ENCODE measurements around the gene FAM50A.

FAM50A gene

GRCh38 chrX:154449618-154450017, 5.7 kb downstream of the FAM50A start:
- H3K9ac ChIP-seq (ENCODE audit: low read length) = no peak overlapping the region
- H3K36me3 ChIP-seq (ENCODE audit: control insufficient read depth, insufficient read depth, low read length) = peaks cover 22% of the 10 kb centered on the region
- no peak overlapping the region for H3K4me3 ChIP-seq (ENCODE audit: low read length)
- no peak overlapping the region for H3K27ac ChIP-seq (ENCODE audit: low read depth, low read length)
- H3K4me1 ChIP-seq (ENCODE audit: control insufficient read depth, insufficient read depth, low read length) = peaks cover 9% of the 10 kb centered on the region
- no peaks in the 10 kb centered on the region for H3K27me3 ChIP-seq (ENCODE audit: control insufficient read depth, insufficient read depth, low read length)

DNA sequence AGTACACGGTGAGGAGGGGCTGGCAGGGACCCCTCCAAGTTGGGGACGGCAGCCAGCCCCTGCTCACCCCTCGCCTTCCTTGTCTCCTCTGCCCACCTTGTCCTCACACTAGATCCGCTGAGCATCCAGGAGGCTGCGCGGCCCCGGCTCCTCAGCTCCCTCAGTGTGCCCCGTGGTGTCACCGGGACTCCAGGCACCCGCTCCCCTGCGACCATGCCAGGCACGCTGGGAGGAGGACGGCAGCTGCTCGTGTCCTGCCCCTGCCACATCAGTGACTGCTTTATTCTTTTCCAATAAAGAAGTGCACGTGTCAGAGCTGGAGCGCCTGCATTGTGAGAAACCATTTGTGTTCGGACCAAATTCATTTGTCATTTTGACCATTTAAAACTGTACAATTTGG, 6.4 kb downstream of the FAM50A start:
- Histone ChIP-seq H3K4me3 (ENCODE audit: low read length) (no peak overlapping the region), H3K27ac (ENCODE audit: low read depth, low read length) (no peak overlapping the region), H3K4me1 (ENCODE audit: control insufficient read depth, insufficient read depth, low read length) (peaks cover 2% of the 10 kb centered on the region), H3K9ac (ENCODE audit: low read length) (no peak overlapping the region), H3K27me3 (ENCODE audit: control insufficient read depth, insufficient read depth, low read length) (no peaks in the 10 kb centered on the region), H3K36me3 (ENCODE audit: control insufficient read depth, insufficient read depth, low read length) (peaks cover 22% of the 10 kb centered on the region)

DNA sequence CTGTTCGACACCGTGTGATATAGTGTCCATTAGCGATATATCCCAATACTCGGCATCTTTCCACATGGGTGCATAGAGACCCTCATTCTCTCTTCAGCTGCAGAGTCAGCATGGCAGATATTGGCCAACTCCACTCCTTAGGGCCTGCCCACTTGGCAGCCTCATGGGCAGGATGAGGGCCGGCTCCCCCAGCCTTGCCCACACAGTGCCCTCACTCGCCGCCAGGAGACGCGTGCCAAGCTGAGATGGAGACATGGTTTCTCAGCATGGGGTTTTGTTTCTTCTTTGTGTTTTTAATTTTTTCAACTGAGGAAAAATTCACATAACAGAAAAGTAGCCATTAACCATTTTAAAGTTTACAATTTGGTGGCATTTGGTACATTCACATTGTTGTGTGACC, 8.9 kb downstream of the FAM50A start:
- H3K36me3 ChIP-seq (ENCODE audit: control insufficient read depth, insufficient read depth, low read length) = peaks cover 16% of the 10 kb centered on the region
- H3K4me1 ChIP-seq (ENCODE audit: control insufficient read depth, insufficient read depth, low read length) = no peaks in the 10 kb centered on the region
- H3K27ac ChIP-seq (ENCODE audit: low read depth, low read length) = no peak overlapping the region
- H3K4me3 ChIP-seq (ENCODE audit: low read length) = no peak overlapping the region
- no peak overlapping the region for H3K9ac ChIP-seq (ENCODE audit: low read length)
- H3K27me3 ChIP-seq (ENCODE audit: control insufficient read depth, insufficient read depth, low read length) = no peaks in the 10 kb centered on the region

- Histone ChIP-seq H3K4me1 (ENCODE audit: control insufficient read depth, insufficient read depth, low read length) (no peaks in the 10 kb centered on the region), H3K27me3 (ENCODE audit: control insufficient read depth, insufficient read depth, low read length) (peaks cover 2% of the 10 kb centered on the region), H3K9ac (ENCODE audit: low read length) (no peak overlapping the region), H3K4me3 (ENCODE audit: low read length) (peak overlapping the region; percentile 58), H3K27ac (ENCODE audit: low read depth, low read length) (no peak overlapping the region), H3K36me3 (ENCODE audit: control insufficient read depth, insufficient read depth, low read length) (peaks cover under 1% of the 10 kb centered on the region)
Measured at GRCh38 chrX:154457491-154458115, 13.7 kb downstream of the FAM50A start.

- peak within 1 kb of the TSS; percentile 50 for H3K27ac ChIP-seq (ENCODE audit: low read depth, low read length)
- H3K36me3 ChIP-seq (ENCODE audit: control insufficient read depth, insufficient read depth, low read length) = no peaks in the 10 kb centered on the region
- H3K4me1 ChIP-seq (ENCODE audit: control insufficient read depth, insufficient read depth, low read length) = no peaks in the 10 kb centered on the region
- no peak within 1 kb of the TSS for H3K9ac ChIP-seq (ENCODE audit: low read length)
- peak within 1 kb of the TSS; percentile 71 for H3K4me3 ChIP-seq (ENCODE audit: low read length)
- H3K27me3 ChIP-seq (ENCODE audit: control insufficient read depth, insufficient read depth, low read length) = peaks cover 3% of the 10 kb centered on the region
Measured at GRCh38 chrX:154458116-154458953, 14.4 kb downstream of the FAM50A start, which contains the start of gene PLXNA3. PLXNA3 (plus strand) TSS chrX:154458281; CDS start chrX:154460184, 1,903 bp downstream.

- Histone ChIP-seq H3K27ac (ENCODE audit: low read depth, low read length) (no peak overlapping the region), H3K27me3 (ENCODE audit: control insufficient read depth, insufficient read depth, low read length) (peaks cover 3% of the 10 kb centered on the region), H3K9ac (ENCODE audit: low read length) (no peak overlapping the region), H3K4me3 (ENCODE audit: low read length) (peak overlapping the region; percentile 71), H3K4me1 (ENCODE audit: control insufficient read depth, insufficient read depth, low read length) (no peaks in the 10 kb centered on the region), H3K36me3 (ENCODE audit: control insufficient read depth, insufficient read depth, low read length) (no peaks in the 10 kb centered on the region)
Measured at GRCh38 chrX:154458954-154459778, 15.2 kb downstream of the FAM50A start.

GRCh38 chrX:154459832-154460231, 15.9 kb downstream of the FAM50A start:
- H3K9ac ChIP-seq (ENCODE audit: low read length) = no peak overlapping the region
- no peaks in the 10 kb centered on the region for H3K4me1 ChIP-seq (ENCODE audit: control insufficient read depth, insufficient read depth, low read length)
- no peak overlapping the region for H3K27ac ChIP-seq (ENCODE audit: low read depth, low read length)
- no peaks in the 10 kb centered on the region for H3K36me3 ChIP-seq (ENCODE audit: control insufficient read depth, insufficient read depth, low read length)
- peak overlapping the region; percentile 63 for H3K4me3 ChIP-seq (ENCODE audit: low read length)
- peaks cover 3% of the 10 kb centered on the region for H3K27me3 ChIP-seq (ENCODE audit: control insufficient read depth, insufficient read depth, low read length)

DNA sequence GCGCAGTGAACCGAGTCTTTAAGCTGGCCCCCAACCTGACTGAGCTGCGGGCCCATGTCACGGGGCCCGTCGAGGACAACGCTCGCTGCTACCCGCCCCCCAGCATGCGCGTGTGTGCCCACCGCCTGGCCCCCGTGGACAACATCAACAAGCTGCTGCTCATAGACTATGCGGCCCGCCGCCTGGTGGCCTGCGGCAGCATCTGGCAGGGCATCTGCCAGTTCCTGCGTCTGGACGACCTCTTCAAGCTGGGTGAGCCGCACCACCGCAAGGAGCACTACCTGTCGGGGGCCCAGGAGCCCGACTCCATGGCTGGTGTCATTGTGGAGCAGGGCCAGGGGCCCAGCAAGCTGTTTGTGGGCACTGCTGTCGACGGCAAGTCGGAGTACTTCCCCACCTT, 16.4 kb downstream of the FAM50A start:
- H3K9ac ChIP-seq (ENCODE audit: low read length) = no peak overlapping the region
- no peaks in the 10 kb centered on the region for H3K4me1 ChIP-seq (ENCODE audit: control insufficient read depth, insufficient read depth, low read length)
- H3K4me3 ChIP-seq (ENCODE audit: low read length) = no peak overlapping the region
- no peaks in the 10 kb centered on the region for H3K36me3 ChIP-seq (ENCODE audit: control insufficient read depth, insufficient read depth, low read length)
- peaks cover 3% of the 10 kb centered on the region for H3K27me3 ChIP-seq (ENCODE audit: control insufficient read depth, insufficient read depth, low read length)
- H3K27ac ChIP-seq (ENCODE audit: low read depth, low read length) = no peak overlapping the region

- H3K27ac ChIP-seq (ENCODE audit: low read depth, low read length) = no peak overlapping the region
- no peak overlapping the region for H3K4me3 ChIP-seq (ENCODE audit: low read length)
- peaks cover 3% of the 10 kb centered on the region for H3K27me3 ChIP-seq (ENCODE audit: control insufficient read depth, insufficient read depth, low read length)
- H3K36me3 ChIP-seq (ENCODE audit: control insufficient read depth, insufficient read depth, low read length) = peaks cover 4% of the 10 kb centered on the region
- H3K4me1 ChIP-seq (ENCODE audit: control insufficient read depth, insufficient read depth, low read length) = no peaks in the 10 kb centered on the region
- no peak overlapping the region for H3K9ac ChIP-seq (ENCODE audit: low read length)
Measured at GRCh38 chrX:154462396-154462795, 18.5 kb downstream of the FAM50A start.

GRCh38 chrX:154463611-154464220, 19.8 kb downstream of the FAM50A start:
- Histone ChIP-seq H3K27ac (ENCODE audit: low read depth, low read length) (no peak overlapping the region), H3K4me3 (ENCODE audit: low read length) (no peak overlapping the region), H3K27me3 (ENCODE audit: control insufficient read depth, insufficient read depth, low read length) (peaks cover 3% of the 10 kb centered on the region), H3K36me3 (ENCODE audit: control insufficient read depth, insufficient read depth, low read length) (peaks cover 4% of the 10 kb centered on the region), H3K9ac (ENCODE audit: low read length) (no peak overlapping the region), H3K4me1 (ENCODE audit: control insufficient read depth, insufficient read depth, low read length) (no peaks in the 10 kb centered on the region)

DNA sequence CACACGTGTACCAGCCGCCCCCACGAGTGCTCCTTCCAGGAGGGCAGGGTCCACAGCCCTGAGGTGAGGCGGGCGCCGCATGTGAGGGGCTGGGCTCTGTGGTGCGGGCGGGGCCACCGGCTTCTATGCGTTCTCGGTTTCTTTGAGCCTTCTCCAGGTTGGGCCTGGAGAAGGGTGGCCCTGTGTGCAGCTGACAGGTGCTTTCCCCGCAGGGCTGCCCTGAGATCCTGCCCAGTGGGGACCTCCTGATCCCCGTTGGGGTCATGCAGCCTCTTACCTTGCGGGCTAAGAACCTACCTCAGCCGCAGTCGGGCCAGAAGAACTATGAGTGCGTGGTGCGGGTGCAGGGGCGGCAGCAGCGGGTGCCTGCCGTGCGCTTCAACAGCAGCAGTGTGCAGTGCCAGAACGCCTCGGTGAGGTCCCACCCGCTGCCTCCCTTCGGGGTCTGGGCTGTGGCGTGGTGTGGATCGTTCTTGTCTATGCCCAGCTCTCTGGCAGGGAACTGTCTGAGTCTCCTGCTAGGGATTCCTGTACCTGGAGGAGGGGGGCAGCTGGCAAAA, 20.9 kb downstream of the FAM50A start:
- no peak overlapping the region for H3K9ac ChIP-seq (ENCODE audit: low read length)
- H3K27ac ChIP-seq (ENCODE audit: low read depth, low read length) = no peak overlapping the region
- H3K4me3 ChIP-seq (ENCODE audit: low read length) = no peak overlapping the region
- peaks cover 3% of the 10 kb centered on the region for H3K27me3 ChIP-seq (ENCODE audit: control insufficient read depth, insufficient read depth, low read length)
- H3K4me1 ChIP-seq (ENCODE audit: control insufficient read depth, insufficient read depth, low read length) = no peaks in the 10 kb centered on the region
- peaks cover 4% of the 10 kb centered on the region for H3K36me3 ChIP-seq (ENCODE audit: control insufficient read depth, insufficient read depth, low read length)

DNA sequence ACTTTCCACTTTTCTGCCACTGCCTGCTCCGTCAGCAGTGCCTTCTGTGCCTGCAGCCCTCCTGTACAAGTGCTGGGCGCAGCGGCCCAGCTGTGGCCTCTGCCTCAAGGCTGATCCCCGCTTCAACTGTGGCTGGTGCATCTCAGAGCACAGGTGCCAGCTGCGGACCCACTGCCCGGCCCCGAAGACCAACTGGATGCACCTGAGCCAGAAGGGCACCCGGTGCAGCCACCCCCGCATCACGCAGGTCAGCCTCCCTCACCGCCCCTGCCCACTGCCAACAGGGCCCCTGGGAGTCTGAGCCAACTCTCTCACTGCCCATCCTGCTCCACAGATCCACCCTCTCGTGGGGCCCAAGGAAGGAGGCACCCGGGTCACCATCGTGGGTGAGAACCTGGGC, 21.7 kb downstream of the FAM50A start:
- Histone ChIP-seq H3K36me3 (ENCODE audit: control insufficient read depth, insufficient read depth, low read length) (peaks cover 4% of the 10 kb centered on the region), H3K9ac (ENCODE audit: low read length) (no peak overlapping the region), H3K27ac (ENCODE audit: low read depth, low read length) (no peak overlapping the region), H3K4me3 (ENCODE audit: low read length) (no peak overlapping the region), H3K4me1 (ENCODE audit: control insufficient read depth, insufficient read depth, low read length) (no peaks in the 10 kb centered on the region), H3K27me3 (ENCODE audit: control insufficient read depth, insufficient read depth, low read length) (peaks cover 3% of the 10 kb centered on the region)
